ENCODE measurements around the gene DLL4.
"Not testable (repeated sequence)": the region's sequence is repeated elsewhere in the genome, so short reads cannot be mapped to it uniquely, and the experiment has no call there.

Gene DLL4

DNA sequence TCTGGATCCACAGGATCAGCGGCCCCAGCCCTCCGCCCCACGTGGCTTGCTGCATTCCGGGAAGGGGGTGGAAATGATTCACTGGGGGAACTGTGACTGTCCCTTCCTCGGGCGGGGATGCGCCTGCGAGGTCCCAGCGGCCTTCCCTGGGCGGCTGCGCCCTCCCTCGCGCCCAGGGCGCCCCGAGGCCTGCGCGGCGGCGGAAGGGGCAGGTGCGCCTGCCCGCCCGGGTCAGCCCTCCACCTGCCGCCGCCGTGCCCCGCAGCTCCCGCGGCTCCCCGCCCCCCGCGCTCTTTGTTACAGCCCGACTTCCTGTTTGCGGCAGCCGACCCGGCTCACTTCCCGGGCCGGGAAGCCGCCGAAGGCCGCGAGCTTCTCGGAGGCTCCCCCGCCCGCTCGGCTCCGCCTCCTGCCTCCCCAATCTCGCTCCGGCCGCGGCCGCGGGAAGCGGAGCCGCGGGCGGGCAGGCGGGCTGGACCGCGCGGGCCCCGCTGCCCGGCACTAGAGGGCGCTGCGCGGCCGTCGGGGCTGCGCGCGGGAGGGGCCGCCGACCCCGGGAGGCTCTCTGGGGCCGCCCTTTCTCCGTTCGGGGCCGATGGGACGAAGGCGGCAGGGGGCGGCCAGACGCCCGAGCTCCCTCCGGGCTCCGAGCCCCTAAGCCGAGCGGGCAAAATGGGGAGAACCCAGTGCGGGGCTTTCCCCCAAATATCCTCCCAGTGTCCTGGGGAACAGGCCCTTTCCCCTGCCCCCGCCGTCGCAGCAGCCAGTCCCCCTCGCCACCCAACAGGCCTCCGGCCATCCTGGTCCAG is 12.6 kb downstream of the DLL4 start:
- DNase-seq (ENCODE audit: low read depth): peak; percentile 76

DNA sequence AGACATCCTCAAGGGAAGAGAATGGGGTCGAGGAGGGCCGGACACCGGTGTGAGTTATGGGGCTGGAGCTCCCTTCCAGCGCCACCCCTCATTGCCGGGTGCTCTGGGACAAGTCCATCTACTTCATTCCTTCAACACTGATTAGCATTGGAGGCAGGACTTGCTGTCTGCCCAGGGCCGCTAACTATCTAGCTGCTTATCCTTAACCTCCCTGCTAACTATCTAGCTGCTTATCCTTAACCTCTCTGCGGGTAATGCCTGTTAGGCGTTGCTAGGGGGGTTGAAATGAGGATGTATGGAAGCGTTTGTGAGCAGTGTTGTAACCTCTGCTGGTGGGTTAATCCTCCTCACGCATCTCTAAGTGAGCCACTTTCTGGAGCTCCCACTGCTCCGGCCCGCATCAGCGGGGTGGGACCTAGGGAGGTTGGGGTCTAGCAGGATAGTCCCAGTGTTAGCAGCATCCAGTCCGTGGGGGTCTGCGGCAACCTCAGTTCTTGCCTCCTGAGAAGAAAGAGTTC is 13.3 kb downstream of the DLL4 start:
- DNase-seq (ENCODE audit: low read depth): no peak

DNA sequence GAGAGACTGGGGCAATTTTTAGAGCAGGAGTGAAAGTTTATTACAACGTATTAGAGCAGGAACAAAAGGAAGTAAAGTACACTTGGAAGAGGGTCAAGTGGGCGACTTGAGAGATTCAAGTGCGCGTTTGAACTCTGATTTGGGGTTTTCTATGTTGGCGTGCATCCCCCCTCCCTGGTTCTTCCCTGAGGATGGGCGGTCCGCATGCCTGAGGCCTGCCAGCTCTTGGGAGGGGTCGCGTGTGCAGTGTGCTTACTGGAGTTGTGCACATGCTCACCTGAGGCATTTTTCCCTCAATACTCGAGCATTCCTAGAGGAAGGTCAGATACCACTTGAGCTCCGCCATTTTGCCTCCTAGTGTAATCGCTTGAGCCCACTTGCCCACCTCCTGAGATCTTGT is 13.7 kb downstream of the DLL4 start:
- no peak for DNase-seq (ENCODE audit: low read depth)

DNA sequence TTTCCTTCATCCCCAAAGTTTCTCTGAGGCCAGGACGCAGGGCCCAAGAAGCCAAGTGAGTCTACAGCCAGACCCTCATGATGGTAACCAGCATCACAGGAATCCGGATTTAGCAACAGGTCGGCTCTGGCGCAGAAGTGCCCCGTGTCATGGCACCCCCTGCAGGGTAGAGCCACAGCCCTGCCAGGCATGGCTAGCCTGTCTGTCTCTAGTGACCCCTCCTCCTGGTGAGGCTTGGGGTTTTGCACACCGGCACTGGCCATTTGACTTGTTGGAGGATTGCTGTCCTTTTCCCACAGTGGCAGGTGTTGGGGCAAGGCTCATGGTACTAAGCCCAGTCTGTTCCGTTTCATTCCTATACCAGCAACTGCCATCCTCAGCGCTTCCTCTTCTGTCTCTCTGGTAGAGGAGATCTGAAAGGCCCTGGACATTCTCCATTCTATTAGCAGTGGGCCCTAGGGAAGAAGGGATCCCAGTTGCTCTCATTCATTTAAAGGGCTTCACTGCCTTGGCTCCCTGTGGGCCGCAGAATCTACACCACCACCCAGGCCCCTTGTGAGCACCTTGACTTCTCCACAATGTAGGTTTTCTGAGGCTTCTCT is 14.7 kb downstream of the DLL4 start:
- DNase-seq (ENCODE audit: low read depth): no peak

DNA sequence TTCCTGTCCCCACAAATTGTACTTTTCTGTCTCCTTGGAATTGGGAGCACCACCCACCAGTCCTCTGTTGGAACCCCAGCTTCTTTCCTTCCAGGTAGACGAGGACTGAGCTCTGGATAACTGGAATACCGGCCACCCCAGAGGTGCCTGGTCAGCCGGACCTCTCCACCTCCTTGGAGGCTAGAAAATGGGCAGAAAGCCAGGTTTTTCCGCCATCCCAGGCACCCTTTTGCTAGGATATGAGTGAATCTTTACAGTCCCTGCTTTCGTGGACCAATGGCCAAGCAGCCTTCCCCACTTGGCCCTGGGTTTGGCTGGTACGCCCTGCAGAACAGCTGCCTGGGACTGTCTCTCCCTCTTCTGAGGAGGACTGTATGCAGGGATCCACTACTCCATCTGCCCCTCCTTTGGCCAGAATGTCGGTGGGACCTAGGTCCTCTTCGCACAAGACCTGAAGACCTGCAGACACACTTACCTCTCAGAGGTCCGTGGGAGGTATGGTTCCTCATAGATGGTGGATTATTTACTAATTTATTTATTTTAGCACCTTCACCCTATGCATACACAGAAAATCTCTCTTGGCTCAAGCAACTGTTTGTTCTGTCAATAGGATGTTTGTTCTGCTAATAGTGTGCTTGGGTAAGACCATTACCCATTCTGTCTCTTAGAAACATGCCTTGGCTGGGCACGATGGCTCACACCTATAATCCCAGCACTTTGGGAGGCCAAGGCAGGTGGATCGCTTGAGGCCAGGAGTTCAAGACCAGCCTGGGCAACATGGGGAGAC is 15.6 kb downstream of the DLL4 start:
- DNase-seq (ENCODE audit: low read depth): no peak

DNA sequence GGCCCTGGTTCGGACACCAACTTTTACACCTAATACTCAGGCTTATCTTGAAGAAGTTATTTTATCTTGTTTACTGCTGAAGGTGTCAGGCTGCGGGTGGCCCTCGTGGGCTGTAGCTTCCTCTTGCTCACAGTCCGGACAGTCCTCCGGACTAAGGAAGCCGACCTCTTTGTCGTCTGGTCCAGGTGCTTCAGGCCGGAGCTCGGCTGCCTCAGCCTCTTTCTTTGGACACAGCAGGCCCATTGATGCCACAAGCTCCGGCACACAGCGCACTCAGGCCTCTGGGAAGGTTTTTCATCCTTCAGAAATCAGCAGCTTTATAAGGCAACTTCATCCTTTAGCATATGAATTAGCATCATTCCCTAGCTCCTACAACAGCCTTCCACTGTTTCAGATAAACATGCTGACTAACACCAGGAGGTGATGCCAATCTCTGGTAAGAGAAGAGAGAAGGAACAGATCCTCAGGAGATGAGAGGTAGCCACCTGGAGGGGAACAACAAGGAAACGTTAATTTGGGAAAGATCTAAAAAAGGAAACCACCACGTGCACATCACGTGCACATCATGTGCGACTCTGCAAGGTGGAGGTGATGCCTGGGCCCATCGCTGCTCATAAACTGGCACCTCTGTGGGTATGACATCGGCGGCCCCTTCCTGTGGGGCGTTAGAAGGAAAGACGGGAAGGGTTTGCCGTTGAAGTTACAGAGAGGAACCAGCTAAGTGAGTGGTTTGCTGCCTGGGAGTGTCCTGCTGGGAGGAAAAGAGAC is 19.8 kb downstream of the DLL4 start:
- DNase-seq (ENCODE audit: low read depth): no peak

DNA sequence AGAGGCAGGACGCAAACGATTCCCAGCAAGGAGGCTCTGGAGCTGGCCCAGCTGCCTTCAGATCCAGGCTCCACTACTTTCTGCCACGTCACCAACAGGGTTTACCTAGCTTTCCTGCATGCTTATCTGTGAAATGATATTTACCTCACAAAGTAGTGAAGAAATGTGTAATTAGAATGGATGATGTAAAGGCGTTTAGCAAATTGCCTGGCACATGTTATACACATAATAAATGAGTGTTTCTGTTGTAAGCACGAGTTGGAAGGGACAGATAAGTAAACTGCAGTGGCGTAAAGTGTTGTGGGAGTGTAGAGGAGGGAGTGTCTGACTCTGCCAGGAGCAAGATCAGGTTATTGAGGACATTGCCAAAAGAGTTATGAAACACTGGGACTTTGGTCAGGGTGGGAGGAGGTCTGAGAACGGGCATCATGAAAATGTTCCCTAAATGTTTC is 20.6 kb downstream of the DLL4 start:
- DNase-seq (ENCODE audit: low read depth): no peak

DNA sequence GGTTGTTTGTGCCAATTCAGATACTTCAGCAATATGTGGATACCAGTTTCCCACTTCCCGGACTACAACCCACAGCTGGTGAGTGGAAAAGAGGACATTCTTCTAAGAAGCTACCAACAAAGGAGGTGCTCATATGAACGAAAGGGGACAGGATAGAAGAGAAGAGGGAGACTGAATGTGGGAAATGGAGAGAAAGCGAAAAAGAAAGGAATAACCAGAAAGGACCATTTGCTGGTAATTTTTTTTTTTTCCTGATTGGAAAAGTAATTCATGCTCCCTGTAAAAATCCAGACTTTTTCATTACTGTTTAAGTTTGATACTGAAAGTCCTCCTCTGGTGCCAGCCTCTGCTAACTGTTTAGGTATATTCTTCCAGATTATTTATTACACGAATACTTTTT is 22.6 kb downstream of the DLL4 start:
- DNase-seq (ENCODE audit: low read depth): no peak

DNA sequence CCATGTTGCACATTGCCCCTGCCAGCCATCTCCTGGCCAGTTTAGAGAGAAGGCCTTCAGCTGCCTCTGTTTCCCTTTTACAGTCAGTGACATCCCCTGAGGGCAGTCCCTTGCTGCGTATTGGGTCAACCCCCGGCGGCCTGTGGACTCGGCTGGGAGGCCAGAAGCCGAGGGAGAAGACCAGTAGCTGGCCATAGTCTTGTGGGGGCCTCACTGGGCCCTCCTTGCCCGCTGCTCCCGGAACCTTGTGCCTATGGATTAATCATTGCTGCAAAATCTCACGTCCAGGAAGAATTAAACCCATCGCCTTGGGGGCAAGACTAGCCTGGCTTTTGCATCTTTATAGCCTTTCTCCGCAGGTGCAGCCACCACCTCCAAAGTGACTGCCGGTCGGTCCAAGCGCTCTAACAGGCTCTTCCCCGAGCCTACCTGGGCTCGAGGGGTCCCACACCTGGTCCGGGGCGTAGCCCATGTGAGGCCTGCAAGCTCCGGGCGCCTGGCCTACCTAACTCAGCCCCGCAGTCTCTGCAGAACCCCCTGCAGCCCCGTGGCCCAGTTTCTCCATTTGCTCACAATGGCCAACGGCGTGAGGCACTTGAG is 23.3 kb downstream of the DLL4 start:
- no peak for DNase-seq (ENCODE audit: low read depth)

DNA sequence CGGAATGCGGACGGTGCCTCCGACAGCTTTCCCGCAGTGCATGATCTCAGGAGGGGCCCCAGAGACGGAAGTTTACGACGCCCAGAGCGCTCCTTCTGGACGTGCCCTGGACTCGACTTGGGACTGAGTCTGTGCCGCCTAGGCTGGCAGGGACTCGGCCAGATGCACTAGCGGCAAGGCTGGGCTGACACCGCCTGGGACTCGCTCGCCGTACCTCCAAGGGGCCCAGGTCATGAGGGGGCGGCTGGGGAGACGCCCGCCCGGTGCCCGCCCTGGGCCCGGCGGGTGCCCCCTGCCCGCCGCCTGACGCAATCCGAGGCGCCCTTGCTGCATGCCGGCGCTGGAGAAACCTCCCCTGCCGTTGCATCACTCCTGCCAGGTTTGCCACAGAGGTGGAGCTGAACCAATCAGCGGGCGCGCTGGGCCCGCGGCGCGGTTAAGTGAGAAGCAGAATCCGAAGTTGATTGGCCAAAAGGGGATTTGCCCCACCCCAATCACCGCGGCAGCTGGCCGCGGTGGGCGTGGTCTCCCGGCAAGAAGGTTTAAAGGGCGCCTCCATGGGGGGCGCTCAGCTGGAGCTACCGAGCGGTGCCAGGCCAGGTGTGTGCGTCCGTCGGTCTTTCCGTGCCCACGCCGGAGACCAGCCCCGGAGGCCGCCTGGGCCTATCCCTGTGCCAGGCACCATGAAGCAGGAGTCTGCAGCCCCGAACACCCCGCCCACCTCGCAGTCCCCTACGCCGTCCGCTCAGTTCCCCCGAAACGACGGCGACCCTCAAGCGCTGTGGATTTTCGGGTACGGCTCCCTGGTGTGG is 24.0 kb downstream of the DLL4 start, which contains the start of gene CHAC1:
CHAC1 (plus strand) TSS at position 571 of the 812 bp plus-strand sequence; CDS start at position 684, 113 bp downstream.
- DNase-seq (ENCODE audit: low read depth): peak; percentile 96

DNA sequence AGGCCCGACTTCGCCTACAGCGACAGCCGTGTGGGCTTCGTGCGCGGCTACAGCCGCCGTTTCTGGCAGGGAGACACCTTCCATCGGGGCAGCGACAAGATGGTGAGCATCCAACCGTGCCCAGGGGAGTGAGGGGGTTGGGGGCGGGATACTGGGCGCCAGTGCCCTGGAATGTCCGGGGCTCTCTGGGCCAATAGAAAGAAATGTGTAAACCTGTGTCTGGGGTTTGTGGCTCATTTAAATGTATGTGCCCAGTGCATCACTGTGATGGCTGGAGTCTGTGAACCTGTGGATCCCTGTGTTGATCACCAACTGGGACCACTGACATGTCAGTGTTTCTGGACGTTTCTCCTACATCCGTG is 24.6 kb downstream of the DLL4 start:
- DNase-seq (ENCODE audit: low read depth): no peak

DNA sequence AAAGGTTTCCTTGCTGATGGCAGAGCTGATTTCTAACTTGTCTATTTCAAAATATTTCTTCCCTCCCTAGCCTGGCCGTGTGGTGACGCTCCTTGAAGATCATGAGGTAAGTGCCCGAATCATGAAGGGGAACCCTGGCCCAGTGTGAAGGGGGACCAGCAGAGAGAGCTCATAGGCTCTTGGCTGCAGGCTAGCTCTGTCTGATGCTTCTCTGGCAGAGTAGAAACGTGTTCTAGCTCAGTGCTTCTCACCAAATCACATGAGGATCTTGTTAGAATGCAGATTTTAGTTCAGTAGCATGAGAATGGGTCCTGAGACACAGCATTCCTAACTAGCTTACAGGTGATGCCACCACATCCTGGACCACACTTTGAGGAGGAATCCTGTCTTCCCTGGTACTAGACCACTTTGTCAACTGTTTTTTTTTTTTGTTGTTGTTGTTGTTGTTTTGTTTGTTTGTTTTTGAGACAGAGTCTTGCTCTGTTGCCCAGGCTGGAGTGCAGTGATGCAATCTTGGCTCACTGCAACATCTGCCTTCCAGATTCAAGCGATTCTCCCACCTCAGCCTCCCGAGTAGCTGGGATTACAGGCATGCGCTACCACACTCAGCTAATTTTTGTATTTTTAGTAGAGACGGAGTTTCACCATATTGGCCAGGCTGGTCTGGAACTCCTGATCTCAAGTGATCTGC is 25.2 kb downstream of the DLL4 start:
- DNase-seq (ENCODE audit: low read depth): not testable (repeated sequence)

DNA sequence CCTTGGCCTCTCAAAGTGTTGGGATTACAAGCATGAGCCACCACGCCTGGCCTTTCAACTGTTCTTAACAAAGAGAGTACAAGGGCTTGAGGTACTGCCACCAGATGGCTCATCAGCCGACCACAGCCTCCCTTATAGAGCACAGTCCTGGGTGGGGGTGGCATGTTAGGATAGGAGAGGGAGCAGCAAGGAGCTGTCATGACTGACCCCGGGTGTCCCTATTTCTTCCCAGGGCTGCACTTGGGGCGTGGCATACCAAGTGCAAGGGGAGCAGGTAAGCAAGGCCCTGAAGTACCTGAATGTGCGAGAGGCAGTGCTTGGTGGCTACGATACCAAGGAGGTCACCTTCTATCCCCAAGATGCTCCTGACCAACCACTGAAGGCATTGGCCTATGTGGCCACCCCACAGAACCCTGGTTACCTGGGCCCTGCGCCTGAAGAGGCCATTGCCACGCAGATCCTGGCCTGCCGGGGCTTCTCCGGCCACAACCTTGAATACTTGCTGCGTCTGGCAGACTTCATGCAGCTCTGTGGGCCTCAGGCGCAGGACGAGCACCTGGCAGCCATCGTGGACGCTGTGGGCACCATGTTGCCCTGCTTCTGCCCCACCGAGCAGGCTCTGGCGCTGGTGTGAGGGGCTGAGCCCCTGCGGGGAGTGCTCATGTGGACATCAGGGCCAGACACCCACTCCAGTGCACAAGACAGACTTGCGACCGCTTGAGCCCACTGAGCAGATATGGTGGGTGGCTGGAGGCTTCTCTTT is 26.2 kb downstream of the DLL4 start:
- no peak for DNase-seq (ENCODE audit: low read depth)

DNA sequence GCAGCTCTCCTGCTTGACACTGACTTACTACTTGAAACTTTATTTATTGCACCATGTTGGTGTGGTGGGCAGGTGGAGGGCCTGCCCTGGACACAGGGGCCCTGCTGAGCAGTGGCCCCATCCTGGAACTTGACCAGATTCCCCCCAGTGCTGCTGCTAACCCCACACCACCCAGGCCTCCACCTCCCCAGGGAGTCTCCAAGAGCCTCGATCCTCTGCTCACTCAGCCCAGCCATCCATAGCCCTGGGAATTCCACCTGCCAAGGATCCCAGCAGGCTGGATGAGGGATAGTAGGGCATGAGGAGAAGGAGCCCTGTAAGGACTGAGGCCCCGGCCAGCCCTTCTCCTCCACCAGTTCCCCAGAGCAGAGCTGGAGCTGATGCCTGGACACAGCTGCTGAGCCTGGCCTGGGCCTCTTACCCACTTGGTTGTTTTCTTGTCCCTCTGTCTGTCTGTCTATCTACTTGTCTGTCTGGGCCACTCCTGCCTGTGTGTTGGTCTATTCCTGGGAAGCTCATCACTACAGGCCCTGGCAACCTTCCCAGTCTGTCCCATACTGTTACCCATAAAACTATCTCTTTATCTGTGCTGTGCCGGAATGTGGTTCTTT is 26.9 kb downstream of the DLL4 start:
- no peak for DNase-seq (ENCODE audit: low read depth)

DNA sequence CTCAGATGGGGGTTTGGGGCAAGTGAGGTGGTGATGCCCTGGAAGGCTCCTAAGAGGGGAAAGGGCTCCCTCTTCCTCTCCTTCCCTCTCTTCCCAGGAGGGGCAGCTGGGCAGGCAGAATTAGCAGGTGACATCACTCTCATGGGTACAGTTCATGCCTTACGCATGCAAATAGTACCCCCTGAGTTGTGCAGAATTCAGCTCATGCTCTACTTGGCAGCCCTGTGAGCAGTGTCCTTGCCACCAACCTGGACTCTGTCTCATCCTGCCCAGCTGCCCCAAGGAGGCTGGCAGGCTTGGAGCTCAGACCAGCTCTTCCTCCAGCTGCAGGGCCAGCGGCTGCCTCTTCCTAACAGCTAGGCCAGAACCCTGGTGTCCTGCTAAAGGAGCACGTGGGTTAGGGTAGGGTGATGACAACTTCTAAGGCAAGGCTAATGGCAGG is 27.4 kb downstream of the DLL4 start:
- DNase-seq (ENCODE audit: low read depth): no peak

DNA sequence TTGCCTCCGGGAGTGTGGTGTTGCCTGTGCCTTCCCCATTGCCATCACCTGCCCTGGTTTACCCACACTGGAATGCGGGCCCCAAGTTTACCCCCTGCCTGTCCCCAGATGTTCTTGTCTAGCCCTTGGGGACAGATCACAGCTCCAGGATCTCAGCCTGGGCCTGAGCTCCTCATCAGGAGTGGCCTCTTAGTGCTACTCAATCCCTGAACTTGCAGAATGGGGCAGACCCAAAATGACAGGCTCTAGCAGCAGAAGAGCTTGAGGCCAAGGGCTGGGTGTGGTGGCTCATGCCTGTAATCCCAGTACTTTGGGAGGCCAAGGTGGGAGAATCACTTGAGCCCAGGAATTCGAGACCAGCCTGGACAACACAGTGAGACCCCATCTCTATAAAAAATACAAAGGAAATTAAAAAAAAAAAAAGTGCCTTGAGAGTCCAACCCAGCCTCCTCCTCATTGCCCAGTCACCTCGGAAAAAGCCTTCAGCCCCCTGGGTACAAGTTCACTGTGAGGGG is 28.0 kb downstream of the DLL4 start:
- DNase-seq (ENCODE audit: low read depth): no peak

DNA sequence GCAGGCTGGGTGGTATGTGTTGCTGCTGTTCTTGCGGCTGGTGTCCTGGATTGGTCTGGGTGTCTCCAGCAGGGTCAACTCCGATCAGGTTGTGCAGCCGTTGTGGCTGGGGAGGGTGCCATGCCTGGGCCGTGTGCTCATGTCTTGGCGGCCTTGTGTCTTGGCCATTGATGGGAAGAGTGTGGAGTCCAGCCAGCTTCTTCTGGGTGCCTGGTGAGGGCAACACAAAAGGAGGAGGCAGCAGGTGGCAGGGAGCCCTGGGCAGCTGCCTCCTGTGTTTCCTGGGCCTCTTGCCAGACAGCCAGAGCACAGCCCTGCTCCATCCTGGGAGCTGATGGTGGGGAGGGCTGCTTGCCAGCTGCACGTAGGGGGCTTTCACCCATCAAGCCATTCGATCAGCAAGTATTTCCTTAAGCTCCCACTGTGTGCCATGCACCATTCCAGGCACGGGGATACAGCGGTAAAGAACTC is 28.5 kb downstream of the DLL4 start:
- DNase-seq (ENCODE audit: low read depth): no peak

DNA sequence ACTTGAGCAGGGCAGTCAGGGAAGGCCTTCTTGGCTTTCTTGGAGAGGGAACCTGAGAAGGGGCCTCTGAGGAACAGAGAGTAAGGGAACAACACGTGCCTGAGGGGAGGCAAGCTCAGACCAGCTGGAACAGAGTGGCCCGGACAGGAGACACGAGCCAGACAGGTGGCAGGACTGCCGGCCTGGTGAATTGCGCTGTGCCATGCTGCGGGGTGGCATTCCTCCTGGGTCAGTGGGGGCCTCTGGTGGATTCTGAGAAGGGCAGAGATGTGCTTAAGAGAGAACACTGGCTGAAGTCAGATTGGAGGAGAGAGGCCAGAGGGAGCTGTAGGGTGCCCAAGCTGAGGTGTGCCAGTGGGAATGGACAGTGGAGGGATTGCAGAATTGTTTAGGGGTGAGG is 29.0 kb downstream of the DLL4 start:
- DNase-seq (ENCODE audit: low read depth): no peak

All from activated T-cell treated with anti-CD3 and anti-CD28 coated beads for 48 hours (primary cell).